H1 (cell line): Measurements from ENCODE around the gene IL10RA. TPM values are rescaled to one million over a fixed set of nuclear protein-coding genes. Genes with fewer than 3 reads are reported as not detected.

Experiments
- CTCF ChIA-PET: fragments of 300-600 bp; sonication (Branson Sonifier 250); formaldehyde crosslinking; loops from one replicate; lab custom pipeline; 2021; ENCODE audit not compliant: partially characterized antibody; lab: Charles Lee
- POLR2A ChIA-PET: fragments of 300-600 bp; sonication (Branson Sonifier 250); formaldehyde crosslinking; loops from one replicate; lab custom pipeline; 2021; ENCODE audit warnings: inconsistent platforms; ENCODE audit not compliant: partially characterized antibody; lab: Charles Lee
- DNase-seq, 2 experiments: peaks; one replicate each; pipeline versions ENCODE4 v3.0.0 to v3.0.0-alpha.2; 2010 to 2022; ENCODE audit warnings: low spot score in 2 of 2, low read depth in 1 of 2, mixed read lengths in 1 of 2
- FAIRE-seq: peaks from 2 replicates; lab custom pipeline; 2011; peaks lifted over from hg19 to GRCh38; lab: Jason Lieb, UNC
- H2AFZ ChIP-seq: 2 replicates; pipeline ENCODE4 v1.8.1; 2012; ENCODE audit warnings: low read length, inconsistent platforms
- H2AK5ac ChIP-seq: 2 replicates; pipeline ENCODE4 v1.6.1; 2013; ENCODE audit warnings: low read depth, low read length
- H2BK120ac ChIP-seq: replicated peaks from 2 replicates; pipeline ENCODE3; 2013; ENCODE audit warnings: low read depth, low read length, inconsistent platforms
- H2BK12ac ChIP-seq: 2 replicates; pipeline ENCODE4 v1.6.1; 2013; ENCODE audit warnings: low read depth, low read length
- H2BK15ac ChIP-seq: 2 replicates; pipeline ENCODE4 v1.6.1; 2013; ENCODE audit warnings: low read length
- H2BK20ac ChIP-seq: 2 replicates; pipeline ENCODE4 v1.6.1; 2013; ENCODE audit warnings: low read length
- H2BK5ac ChIP-seq: 2 replicates; pipeline ENCODE4 v1.6.1; 2013; ENCODE audit warnings: low read depth, low read length
- H3K14ac ChIP-seq: 2 replicates; pipeline ENCODE4 v1.6.1; 2013; ENCODE audit warnings: inconsistent platforms; ENCODE audit not compliant: insufficient read length
- H3K18ac ChIP-seq: 2 replicates; pipeline ENCODE4 v1.6.1; 2013; ENCODE audit warnings: low read length; ENCODE audit errors: extremely low read depth
- H3K23ac ChIP-seq: 2 replicates; pipeline ENCODE4 v1.6.1; 2013; ENCODE audit warnings: inconsistent platforms; ENCODE audit not compliant: insufficient read length
- H3K23me2 ChIP-seq: 2 replicates; pipeline ENCODE4 v1.6.1; 2013; ENCODE audit warnings: low read depth, low read length
- H3K27ac ChIP-seq: 2 replicates; pipeline ENCODE4 v1.6.1; 2011; ENCODE audit warnings: low read depth, low read length, inconsistent platforms
- H3K27me3 ChIP-seq, 4 experiments: replicated peaks in 1 of 4; 1 replicate in 1 of 4; 2 replicates in 3 of 4; pipeline versions ENCODE4 v1.6.1 to v1.8.1; 2011 to 2013; ENCODE audit warnings: low read length in 3 of 4, mild to moderate bottlenecking in 3 of 4, inconsistent platforms in 2 of 4, mixed read lengths in 2 of 4, moderate library complexity in 1 of 4; ENCODE audit not compliant: control insufficient read depth in 3 of 4, insufficient read depth in 3 of 4; ENCODE audit errors: extremely low read depth in 1 of 4
- H3K36me3 ChIP-seq, 4 experiments: 2 replicates each; pipeline versions ENCODE4 v1.6.1 to v1.8.1; 2011 to 2013; ENCODE audit warnings: mild to moderate bottlenecking in 4 of 4, low read length in 3 of 4, moderate library complexity in 2 of 4, control low read depth in 1 of 4, inconsistent platforms in 1 of 4; ENCODE audit not compliant: insufficient read depth in 4 of 4, control insufficient read depth in 2 of 4
- H3K4ac ChIP-seq: replicated peaks from 2 replicates; pipeline ENCODE3; 2013; ENCODE audit warnings: low read length, low read depth, mixed read lengths, inconsistent platforms; ENCODE audit not compliant: insufficient read length
- H3K4me1 ChIP-seq, 4 experiments: replicated peaks in 1 of 4; 1 replicate in 1 of 4; 2 replicates in 3 of 4; pipeline versions ENCODE4 v1.6.1 to v1.8.1; 2011 to 2013; ENCODE audit warnings: low read length in 3 of 4, inconsistent platforms in 2 of 4, mixed read lengths in 1 of 4; ENCODE audit not compliant: insufficient read depth in 4 of 4, control insufficient read depth in 3 of 4
- H3K4me2 ChIP-seq, 2 experiments: 2 replicates each; pipeline versions ENCODE4 v1.6.1 to v1.8.1; 2011 to 2013; ENCODE audit warnings: low read depth in 2 of 2, low read length in 2 of 2, control low read depth in 1 of 2, inconsistent platforms in 1 of 2, mild to moderate bottlenecking in 1 of 2; ENCODE audit not compliant: insufficient read depth in 1 of 2
- H3K4me3 ChIP-seq, 4 experiments: fragments of 200-600, 300-600 bp in 1 of 4; sonication (generic), shearing (Covaris generic), sonication (Bioruptor Twin) in 1 of 4; 2 replicates each; pipeline versions ENCODE4 v1.5.1 to v1.8.1; 2011 to 2016; ENCODE audit warnings: low read length in 4 of 4, low read depth in 3 of 4, control low read depth in 2 of 4, inconsistent platforms in 2 of 4, mild to moderate bottlenecking in 2 of 4, mixed read lengths in 1 of 4, moderate library complexity in 1 of 4; ENCODE audit not compliant: insufficient read depth in 2 of 4; ENCODE audit errors: extremely low read depth in 1 of 4
- H3K56ac ChIP-seq: replicated peaks from 2 replicates; pipeline ENCODE3; 2013; ENCODE audit warnings: low read depth, mild to moderate bottlenecking, mixed read lengths, low read length, inconsistent platforms; ENCODE audit not compliant: insufficient read length
- H3K79me1 ChIP-seq: 2 replicates; pipeline ENCODE4 v1.6.1; 2013; ENCODE audit warnings: low read depth, low read length, control low read depth
- H3K79me2 ChIP-seq, 2 experiments: 2 replicates each; pipeline versions ENCODE4 v1.6.1 to v1.8.1; 2012 to 2013; ENCODE audit warnings: low read length in 2 of 2, mild to moderate bottlenecking in 2 of 2, inconsistent platforms in 1 of 2; ENCODE audit not compliant: insufficient read depth in 2 of 2, control insufficient read depth in 1 of 2
- H3K9ac ChIP-seq, 4 experiments: replicated peaks in 1 of 4; 1 replicate in 1 of 4; 2 replicates in 3 of 4; pipeline versions ENCODE4 v1.6.1 to v1.8.1; 2011 to 2013; ENCODE audit warnings: low read depth in 3 of 4, low read length in 3 of 4, control low read depth in 2 of 4, mild to moderate bottlenecking in 2 of 4, moderate library complexity in 2 of 4, inconsistent platforms in 1 of 4; ENCODE audit errors: extremely low read depth in 1 of 4
- H3K9me3 ChIP-seq, 2 experiments: 2 replicates each; pipeline versions ENCODE4 v1.6.1 to v1.8.1; 2012 to 2013; ENCODE audit warnings: mild to moderate bottlenecking in 2 of 2, moderate library complexity in 2 of 2, control low read depth in 1 of 2, inconsistent platforms in 1 of 2, low read depth in 1 of 2, low read length in 1 of 2, mixed read lengths in 1 of 2; ENCODE audit not compliant: insufficient read depth in 2 of 2
- H4K20me1 ChIP-seq, 2 experiments: replicated peaks in 1 of 2; 2 replicates each; pipeline versions ENCODE3 to v1.8.1; 2011 to 2013; ENCODE audit warnings: inconsistent platforms in 2 of 2, low read length in 2 of 2, mild to moderate bottlenecking in 1 of 2; ENCODE audit not compliant: insufficient read depth in 2 of 2, control insufficient read depth in 1 of 2
- H4K5ac ChIP-seq: 2 replicates; pipeline ENCODE4 v1.6.1; 2013; ENCODE audit warnings: low read length, low read depth, mixed read lengths, inconsistent platforms; ENCODE audit not compliant: insufficient read length
- H4K8ac ChIP-seq: 2 replicates; pipeline ENCODE4 v1.8.0; 2013; ENCODE audit warnings: mild to moderate bottlenecking, moderate library complexity, low read length, inconsistent platforms; ENCODE audit not compliant: insufficient read depth; ENCODE audit errors: extremely low read depth
- H4K91ac ChIP-seq: replicated peaks from 2 replicates; pipeline ENCODE3; 2013; ENCODE audit warnings: low read length, mixed read lengths, inconsistent platforms; ENCODE audit not compliant: insufficient read length
- TCF12 ChIP-seq: IDR thresholded peaks from 2 replicates; pipeline ENCODE4 v1.6.1; 2011; ENCODE audit warnings: low read depth, mild to moderate bottlenecking, low read length
- WGBS, 2 experiments: shearing (Covaris generic) in 1 of 2; methylation state at CpG; one replicate each; pipeline versions ENCODE4 v1.1.6 to v1.1.7; 2013 to 2015; ENCODE audit warnings: low lambda C conversion rate in 2 of 2, mixed read lengths in 2 of 2, inconsistent platforms in 1 of 2, low coverage in 1 of 2, missing lambda C conversion rate in 1 of 2; ENCODE audit not compliant: insufficient replicate concordance in 2 of 2, insufficient coverage in 1 of 2, insufficient read length in 1 of 2; ENCODE audit errors: extremely low coverage in 1 of 2, missing lambda C conversion rate in 1 of 2; 5-methylcytosine and 5-hydroxymethylcytosine counted together
- polyA plus RNA-seq, 7 experiments: library from polyadenylated mRNA; depleted of rRNA in 3 of 7; stranded (reverse) in 5 of 7; unstranded in 2 of 7; fragments of >200 nt in 5 of 7; fragments of 200-250 nt in 2 of 7; gene quantifications; 1 replicate in 5 of 7; 2 replicates in 1 of 7; 4 replicates in 1 of 7; pipeline versions ENCODE4 v1.2.1 to v1.2.3, GENCODE V29; 2011 to 2013; ENCODE audit warnings: missing spikeins in 2 of 7, mixed read lengths in 2 of 7
- total RNA-seq: library from RNA; stranded (reverse); fragmentation: NEBNext Ultra II Directional; extraction: Animal tissue kit (Norgen Biotek cat#: 25700); gene quantifications from 2 replicates; pipeline ENCODE4 v1.2.1, GENCODE V29; 2021
- TF ChIP-seq, protein P1 (sequence below): IDR thresholded peaks from 2 replicates; pipeline ENCODE4 v1.6.1; 2012; ENCODE audit warnings: inconsistent platforms

IL10RA gene
- total and polyA plus RNA-seq, 2 of the 8 experiments (the other 6 are each of a cell fraction or from before 2014, with no cell fraction given): 0.05 to 0.11 TPM

- DNase-seq (no peak), FAIRE-seq (no peak)
- Histone ChIP-seq H3K4me2 (no peak overlapping the region), H3K9me3 (no peaks in the 10 kb centered on the region), H3K4me1 (no peaks in the 10 kb centered on the region), H2AK5ac (no peak overlapping the region), H4K8ac (no peak overlapping the region), H3K27ac (no peak overlapping the region), H2AFZ (no peak overlapping the region), H3K14ac (no peak overlapping the region), H3K23ac (no peak overlapping the region), H3K23me2 (no peaks in the 10 kb centered on the region), H3K9ac (no peak overlapping the region), H3K4me3 (no peak overlapping the region), H3K4ac (no peak overlapping the region), H2BK120ac (no peak overlapping the region), H3K56ac (no peak overlapping the region), H2BK15ac (no peak overlapping the region), H2BK20ac (no peak overlapping the region), H4K91ac (no peak overlapping the region), H3K79me2 (no peaks in the 10 kb centered on the region), H4K5ac (no peak overlapping the region), H4K20me1 (no peaks in the 10 kb centered on the region), H3K36me3 (no peaks in the 10 kb centered on the region), H3K79me1 (no peaks in the 10 kb centered on the region), H3K18ac (no peak overlapping the region), H3K27me3 (peaks cover 0 to 2% (median 0%) of the 10 kb centered on the region in 4 experiments; a peak in 1 of 7 replicates), H2BK5ac (no peak overlapping the region), H2BK12ac (no peak overlapping the region)
- POLR2A ChIA-PET: no interaction called here
- 88% methylated on average over 9 of the region's 9 CpGs; no CpG with 5 or more reads in 1 of the 2 experiments for WGBS, 2 experiments
- CTCF ChIA-PET: interaction anchor here (1.4 to 1.7 kb wide), 2 partner anchors 23 to 25 kb away, joined by 3 to 6 read pairs; no protein-coding TSS in a partner anchor
- no peak for TF ChIP-seq TCF12
- TF ChIP-seq, protein P1, sequence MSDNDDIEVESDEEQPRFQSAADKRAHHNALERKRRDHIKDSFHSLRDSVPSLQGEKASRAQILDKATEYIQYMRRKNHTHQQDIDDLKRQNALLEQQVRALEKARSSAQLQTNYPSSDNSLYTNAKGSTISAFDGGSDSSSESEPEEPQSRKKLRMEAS: no peak
These were observed 13.3 kb upstream of the IL10RA start for GRCh38 chr11:117972629-117973502.
